GM19239 (cell line): Measurements from ENCODE around the gene CNTN4.
"Not testable (repeated sequence)": the region's sequence is repeated elsewhere in the genome, so short reads cannot be mapped to it uniquely, and the experiment has no call there.

Experiments used
- DNase-seq: peaks from one replicate; pipeline ENCODE4 v3.0.0; 2011; ENCODE audit warnings: low spot score; ENCODE audit not compliant: insufficient read length
- FAIRE-seq: peaks from 2 replicates; lab custom pipeline; 2011; peaks lifted over from hg19 to GRCh38; lab: Jason Lieb, UNC

The CNTN4 gene

DNA sequence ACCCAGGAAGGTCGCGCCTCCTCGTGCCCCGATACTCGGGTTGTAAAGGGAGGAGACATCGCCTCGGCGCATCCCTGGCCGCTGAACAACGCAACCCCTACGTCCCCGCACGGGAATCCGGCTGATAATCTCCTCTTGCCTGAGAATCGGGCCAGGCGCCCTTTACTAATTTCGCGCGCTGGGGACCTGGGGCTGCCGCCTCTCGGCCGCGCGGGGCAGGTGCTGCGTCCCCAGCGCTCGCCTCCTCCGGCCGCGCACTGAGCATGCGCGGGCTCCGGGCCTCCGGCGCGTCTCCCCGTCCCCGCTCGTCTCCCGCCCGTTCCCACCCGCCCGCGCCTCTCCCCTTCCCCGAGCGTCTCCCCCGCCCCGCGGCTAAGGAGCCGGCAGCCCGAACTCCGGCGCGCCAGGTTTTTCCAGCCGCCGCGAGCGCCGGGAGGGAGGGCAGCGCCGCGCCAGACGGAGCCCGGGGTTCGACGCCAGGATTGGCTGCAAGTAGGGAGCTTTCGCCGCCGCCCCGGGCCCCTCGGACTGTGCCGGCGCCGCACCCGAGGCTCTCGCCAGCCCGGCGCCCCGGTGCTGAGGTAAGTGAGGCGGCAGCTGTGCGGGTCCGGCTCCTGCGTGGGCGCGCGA lies at the start of gene CNTN4:
Gene CNTN4 (plus strand): TSS at position 469 of the 630 bp plus-strand sequence.
- FAIRE-seq, result no peak
- DNase-seq, result no peak

DNA sequence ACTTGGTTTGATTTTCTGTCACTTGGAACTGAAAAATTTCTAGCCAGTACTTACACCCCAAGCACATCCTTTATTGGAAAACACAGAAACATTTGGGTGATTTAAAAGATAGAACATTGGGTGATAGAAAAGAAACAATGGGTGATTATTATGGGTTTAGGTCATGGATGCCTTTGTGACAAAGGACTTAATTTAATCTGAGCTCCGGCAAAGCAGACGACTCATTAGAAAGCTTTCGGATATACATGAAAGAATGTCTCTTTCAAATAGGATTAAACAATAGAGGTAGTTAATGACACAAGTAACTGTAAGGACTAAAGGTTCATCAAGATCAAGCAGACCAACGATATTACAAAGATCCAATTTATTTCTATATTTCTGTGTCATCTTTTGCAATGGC lies 37.3 kb upstream of the CNTN4 start:
- no peak for DNase-seq
- FAIRE-seq, result no peak

DNA sequence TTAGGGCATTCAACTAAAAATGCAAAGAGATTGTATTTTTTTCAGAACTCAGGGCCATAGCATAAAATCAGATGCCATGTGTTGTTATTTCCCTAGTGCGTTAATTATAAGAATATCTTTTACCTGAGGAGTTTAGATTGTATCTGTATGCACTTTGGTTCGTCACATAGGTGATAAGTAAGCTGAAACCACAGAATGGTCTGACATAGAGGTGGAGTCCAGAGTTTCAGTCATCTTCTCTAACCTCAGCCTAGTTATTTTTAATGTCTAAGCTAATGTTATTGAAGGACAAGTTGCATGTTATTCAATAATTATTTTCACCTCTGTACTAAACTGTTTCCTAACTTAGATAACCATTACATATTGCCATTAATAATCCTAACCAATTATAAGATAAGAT lies 27.1 kb upstream of the CNTN4 start:
- no peak for FAIRE-seq
- DNase-seq, result no peak

DNA sequence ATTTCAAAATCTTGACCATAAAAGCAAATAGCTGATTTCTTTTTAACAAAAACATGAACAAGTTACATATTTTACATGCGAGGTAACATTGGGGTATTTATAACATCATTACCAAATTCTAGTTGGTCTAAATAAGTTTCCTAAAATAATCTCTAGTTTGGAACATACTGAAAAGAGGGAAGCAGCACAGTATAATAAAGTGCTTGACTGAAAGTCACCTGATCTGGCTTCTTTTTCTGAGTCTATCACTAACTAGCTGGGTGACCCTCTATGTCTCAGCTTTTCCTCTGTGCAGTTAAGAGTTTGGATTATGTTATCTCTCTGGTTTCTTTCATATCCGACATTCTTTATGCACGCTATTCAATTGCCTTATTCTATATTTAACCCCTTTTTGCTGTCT lies 19.8 kb upstream of the CNTN4 start:
- no peak for FAIRE-seq
- no peak for DNase-seq

DNA sequence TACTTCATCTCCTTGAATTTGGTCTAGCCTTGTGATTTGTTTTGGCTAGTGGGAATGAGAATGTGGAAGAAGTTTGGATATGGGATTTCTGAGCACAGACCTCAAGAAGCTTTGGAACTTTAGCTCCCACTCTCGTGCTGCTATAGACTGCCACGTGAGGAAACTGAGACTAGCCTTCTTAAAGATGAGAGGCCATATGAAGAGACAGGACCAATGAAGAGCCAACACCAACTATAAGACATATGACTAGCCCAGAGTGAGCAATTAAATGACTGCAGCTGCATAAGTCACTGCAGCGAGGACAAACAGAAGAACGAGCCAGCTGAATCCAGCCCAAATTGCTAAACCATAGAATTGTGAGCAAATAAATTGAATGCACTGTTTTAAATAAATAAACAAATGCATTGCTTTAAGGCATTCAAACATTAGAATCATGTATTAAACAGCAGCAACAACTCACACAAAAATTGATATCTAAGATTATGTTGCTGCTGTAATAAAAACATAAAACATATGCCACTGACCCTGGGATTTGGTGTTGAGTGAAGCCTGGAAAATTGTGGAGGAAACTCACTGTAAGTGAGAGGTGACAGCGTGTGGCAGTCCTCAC lies 15.7 kb upstream of the CNTN4 start:
- FAIRE-seq (no peak), DNase-seq (no peak)

DNA sequence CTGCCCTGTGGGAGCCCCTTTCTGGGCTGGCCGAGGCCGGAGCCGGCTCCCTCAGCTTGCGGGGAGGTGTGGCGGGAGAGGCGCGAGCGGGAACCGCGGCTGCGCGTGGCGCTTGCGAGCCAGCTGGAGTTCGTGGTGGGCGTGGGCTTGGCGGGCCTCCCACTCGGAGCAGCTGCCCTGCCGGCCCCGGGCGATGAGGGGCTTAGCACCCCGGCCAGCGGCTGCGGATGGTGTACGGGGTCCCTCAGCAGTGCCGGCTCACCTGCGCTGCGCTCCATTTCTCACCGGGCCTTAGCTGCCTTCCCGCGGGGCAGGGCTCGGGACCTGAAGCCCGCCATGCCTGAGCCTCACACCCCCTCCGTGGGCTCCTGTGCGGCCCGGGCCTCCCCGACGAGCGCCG lies 15.1 kb upstream of the CNTN4 start:
- not testable (repeated sequence) for DNase-seq, FAIRE-seq

DNA sequence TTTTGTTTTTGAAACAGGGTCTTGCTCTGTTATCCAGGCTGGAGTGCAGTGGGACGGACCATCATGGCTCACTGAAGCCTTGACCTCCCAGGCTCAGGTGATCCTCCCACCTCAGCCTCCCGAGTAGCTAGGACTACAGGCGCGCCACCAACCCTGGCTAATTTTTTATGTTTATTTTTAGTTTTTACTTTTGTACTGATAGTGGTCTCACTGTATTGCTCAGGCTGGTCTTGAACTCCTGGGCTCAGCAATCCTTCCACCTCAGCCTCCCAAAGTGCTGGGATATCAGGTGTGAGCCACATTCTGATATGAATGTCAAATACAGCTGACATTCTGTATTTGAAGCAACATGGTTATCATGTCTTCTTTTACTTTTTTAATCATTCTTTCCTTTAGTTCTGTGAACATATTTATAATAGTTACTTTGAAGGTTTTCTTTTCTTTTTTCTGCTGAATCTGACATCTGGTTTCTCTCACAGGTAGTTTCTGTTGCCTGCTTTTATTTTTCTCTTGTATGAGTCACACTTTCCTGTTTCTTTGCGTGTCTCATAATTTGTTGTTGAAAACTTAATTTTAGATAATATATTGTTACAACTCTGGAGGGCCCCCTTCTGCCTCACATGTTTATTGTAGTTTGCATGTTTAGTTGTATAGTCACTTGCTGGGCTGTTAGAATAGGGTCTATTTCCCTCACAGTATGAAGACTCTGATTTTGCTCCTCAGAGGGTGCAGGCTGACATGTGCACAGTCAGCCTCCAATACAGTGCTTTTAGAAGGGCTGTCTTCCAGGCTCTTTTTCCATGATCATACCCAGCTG lies 8.4 kb upstream of the CNTN4 start:
- FAIRE-seq, result no peak
- no peak for DNase-seq

DNA sequence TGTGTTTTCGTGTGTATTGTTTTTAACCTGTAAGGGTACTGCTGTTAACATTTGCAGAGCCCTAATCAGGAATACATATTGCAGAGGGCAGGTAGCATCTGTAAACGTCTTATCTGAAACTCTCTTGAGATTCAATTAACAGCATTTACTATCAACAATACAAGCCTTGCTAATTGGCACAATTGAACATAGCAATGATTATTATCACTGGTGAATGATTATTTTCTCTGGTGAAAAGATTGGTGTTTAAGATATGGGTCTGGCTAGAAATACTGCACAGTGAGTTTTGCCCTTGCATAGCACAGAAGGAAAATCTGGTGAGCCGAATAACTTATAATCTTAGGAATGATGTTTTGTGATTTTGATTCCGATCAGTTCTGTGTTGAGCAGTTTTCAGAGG lies 5.9 kb upstream of the CNTN4 start:
- FAIRE-seq (no peak), DNase-seq (no peak)

DNA sequence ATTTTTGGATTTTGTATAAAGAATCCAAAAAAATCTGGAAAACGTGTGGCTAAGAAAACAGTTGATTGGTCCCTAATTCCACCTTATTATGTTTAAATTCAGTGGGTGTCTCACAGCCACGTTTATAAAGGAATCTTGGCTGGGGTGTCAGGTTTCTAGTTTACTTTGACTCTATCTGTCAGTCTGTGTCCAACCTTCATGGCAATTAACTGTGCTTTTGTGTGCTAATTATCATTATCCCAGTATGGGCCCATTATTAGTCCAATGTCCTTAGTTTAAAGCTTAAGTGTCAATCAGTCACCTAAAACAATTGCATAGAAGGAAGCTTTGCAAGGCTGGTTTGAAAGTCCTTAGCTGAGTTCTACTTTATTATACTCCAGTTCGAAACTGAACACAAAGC lies 3.7 kb upstream of the CNTN4 start:
- DNase-seq, result no peak
- FAIRE-seq, result no peak

DNA sequence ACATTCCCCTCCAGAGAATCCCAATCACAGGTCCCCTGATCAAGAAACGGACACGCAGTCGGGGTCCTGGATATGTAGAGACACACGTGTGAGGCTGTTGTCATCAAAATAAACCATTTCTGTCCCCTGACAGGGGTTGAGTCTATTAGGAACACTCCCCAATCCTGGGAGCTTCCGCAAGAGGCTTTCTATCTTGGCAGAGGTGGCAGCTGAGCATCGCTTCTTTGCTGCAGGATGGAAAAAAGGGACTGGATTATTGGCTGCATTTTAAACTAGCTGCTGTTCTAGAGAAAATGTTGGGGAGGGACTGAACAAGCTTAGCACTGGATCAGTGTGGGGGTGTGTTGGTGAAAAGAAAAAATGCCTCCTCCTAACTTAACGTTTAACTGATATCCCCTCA lies 2.5 kb upstream of the CNTN4 start:
- FAIRE-seq (no peak), DNase-seq (no peak)

DNA sequence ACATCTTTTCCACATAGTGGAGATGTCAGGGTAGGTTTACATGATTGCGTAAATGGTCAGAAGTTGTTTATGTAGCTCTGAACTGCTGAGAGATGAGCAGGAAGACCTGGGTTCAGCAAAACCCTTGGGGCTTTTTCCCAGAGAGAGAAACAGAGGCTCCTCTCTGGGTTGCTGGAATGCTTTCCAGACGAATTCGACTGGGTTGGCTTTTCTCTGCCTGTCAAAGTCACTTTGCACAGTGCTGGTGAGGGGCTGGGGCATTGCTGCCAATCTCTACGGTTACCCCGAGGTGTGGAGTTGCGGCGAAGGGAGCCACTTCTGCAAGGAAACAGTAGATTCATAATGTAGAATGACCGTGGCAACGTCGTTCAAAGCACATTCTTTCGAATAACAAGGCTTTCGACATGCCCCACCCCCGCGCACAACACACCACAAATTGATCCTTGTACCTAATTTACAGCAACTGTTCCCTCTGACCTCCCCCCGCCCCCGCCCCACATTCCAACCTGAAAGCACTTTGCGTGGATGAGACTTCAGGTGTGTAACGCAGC lies 950 bp upstream of the CNTN4 start:
- DNase-seq, result no peak
- FAIRE-seq, result no peak

DNA sequence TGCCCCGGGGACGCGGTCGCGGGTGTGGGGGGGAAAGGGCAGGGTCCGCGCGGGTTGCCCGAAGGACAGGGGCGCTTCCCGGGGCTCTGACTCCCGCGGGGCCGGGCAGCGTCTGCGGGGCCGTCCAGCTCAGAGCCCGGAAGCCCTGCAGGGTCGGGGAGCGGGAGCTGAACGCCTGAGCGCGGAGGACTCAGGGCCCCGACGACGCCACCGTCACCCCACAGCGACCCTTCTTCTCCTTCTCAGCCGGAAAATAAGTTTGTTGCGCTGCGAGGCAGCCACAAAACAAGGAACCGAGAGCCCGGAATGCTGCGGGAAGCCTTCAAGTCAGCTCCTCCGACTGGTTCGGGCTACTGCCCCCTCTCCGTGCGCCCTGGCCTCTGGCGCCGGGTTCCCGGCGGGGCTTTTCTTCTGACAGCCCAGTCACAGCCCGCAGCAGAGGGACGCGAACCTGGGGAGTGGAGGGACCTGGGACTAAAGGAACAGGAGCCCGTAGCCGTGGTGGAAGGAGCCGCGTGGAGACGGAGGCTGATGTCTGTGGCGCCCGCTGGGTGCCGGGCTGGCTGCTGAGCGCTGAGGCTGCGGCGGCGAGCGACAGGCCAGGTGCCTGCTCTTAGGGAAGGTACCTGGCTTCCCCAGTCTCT lies 484 bp downstream of the CNTN4 start:
- DNase-seq, result no peak
- FAIRE-seq, result no peak

DNA sequence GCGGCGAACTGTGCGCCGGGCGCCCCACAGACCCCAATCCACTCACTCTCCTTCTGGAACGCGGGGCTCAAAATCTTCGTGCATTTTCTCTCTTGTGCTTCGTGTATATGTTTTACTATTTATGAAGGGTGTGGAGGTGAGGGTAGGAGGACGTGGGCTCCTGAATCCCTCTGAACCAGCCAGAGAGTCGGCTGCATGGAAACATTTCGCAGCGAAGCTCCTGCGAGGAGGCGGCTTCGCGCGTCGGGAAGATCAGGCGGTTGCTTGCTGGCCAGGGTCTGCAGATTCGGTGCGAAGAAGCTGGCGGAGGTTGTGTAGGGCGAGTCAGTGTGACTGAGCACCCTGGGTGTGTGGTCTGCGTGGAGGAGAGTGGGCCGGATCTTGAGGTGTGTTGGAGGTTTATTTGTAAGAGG lies 1.1 kb downstream of the CNTN4 start:
- no peak for DNase-seq
- FAIRE-seq, result no peak

DNA sequence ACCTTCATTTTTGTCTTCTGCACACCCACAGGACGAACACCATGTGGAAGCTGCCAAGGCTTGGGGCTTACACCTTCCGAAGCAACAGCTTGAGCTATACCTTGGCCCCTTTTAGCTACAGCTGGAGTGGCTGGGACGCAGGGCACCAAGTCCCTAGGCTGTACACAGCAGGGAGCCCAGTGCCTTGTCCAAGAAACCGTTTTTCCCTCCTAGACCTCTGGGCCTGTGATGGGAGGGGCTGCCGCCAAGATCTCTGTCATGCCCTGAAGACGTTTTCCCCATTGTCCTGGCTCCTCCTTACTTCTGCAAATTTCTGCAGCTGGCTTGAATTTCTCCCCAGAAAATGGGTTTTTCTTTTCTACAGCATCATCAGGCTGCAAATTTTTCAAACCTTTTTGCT lies 7.8 kb downstream of the CNTN4 start:
- no peak for DNase-seq
- no peak for FAIRE-seq

DNA sequence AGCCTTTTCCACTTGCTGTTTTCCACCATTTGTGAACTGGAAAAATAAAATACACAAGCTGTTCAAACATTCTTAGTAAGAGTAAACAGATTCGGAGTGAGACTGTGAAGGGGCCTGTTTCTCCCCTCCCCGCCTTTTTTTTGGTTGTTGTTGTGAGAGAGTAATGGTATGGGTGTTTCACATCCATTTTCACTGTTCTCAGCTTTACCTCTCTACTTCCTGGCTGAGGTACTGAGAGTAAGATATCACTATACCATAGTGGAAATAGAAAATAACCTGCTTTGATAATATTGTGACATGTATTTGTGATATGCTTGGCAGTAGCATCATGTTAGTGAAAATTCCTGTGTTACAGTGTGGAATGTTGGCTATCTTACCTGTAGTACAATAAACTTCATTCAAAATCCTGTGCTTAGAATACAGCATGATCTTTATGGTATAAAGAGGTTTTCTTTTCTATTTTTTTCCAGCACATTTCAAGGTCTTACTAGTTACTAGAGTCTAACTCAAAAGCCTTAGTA lies 12.0 kb downstream of the CNTN4 start:
- no peak for FAIRE-seq
- DNase-seq, result no peak

DNA sequence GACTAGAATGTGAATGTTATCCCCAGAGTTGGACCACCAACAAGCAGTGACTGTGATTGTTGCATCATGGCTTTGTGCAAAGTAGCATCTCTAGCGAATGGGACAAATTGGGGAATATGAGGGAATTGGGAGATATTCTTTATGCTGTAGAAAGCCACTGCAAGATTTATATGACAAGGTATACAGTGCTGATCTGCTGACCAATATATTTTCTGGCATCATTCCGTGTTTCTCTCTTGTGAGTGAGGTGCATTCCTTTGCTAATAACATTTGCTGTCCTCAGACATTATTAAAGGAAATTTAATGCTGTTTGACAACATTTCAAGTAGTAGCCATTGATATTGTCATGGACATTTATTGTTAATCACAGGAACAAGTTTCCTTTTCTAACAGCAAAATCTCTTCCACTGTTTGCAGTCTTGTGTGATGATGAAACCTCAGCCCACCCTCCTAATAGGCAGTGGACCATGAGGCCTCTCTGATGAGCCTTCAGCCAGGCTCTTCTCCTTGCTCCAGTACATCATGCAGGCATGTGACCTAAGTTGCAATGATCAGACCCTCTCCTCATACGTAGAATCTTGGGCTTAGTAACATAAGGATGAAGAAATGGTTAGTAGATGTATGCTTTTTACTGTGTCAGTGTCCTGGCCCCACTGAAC lies 16.1 kb downstream of the CNTN4 start:
- FAIRE-seq, result no peak
- no peak for DNase-seq

DNA sequence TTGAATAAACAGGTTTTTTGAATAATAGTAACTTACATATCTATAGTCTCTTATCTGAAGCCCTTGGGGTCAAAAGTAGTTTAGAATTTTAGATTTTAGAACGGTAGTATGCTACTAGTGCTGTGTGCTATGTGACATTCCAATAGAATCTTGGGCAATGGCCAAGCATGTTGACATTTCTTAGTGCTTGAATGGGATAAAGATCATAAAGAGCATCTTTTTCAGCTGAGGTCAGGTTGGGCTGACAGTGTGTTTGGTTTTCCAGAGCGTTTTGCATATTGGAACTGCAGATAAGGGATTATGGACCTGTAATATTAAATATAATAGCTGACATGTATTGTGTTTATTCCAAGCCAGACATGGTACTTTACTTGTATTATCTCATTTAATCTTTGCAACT lies 32.1 kb downstream of the CNTN4 start:
- DNase-seq, result no peak
- FAIRE-seq, result no peak

DNA sequence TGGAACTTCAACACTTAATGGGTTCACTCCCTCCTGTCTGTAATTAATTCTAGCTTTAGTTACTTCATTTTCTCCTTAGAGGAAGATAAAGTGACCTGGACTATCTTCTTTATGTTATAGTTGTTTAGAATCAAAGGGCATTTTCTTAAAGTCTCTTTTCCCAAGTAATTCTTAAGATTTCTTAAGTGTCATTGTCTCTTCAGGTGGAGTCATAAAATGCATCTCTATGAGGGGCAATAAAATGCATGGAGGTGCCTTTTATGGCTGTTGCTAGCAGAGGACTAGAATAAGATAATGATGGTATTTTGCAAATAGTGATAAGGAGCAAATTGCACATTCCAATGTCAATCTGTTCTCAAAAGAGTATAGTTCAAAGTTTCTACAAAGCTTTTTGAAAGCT lies 34.5 kb downstream of the CNTN4 start:
- no peak for DNase-seq
- FAIRE-seq, result no peak

DNA sequence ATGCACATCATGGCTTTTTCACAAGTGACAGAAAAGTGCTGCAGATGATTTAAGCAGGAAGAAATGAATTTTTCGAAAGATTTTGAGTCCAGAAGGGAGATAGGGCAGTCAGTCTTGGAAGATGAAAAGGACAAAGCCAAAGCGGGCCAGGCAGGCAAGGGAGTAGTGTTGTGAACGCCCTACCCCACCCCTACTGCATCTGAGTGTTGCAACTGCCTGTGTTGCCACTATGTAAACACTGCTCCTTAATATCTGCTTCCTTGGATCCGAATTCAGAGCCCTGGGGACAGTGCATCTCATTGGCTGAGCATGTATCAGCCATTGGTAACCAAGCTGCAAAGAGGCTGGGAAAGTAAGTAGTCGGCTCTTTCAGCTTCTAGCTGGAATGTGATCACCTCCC lies 39.0 kb downstream of the CNTN4 start:
- no peak for FAIRE-seq

DNA sequence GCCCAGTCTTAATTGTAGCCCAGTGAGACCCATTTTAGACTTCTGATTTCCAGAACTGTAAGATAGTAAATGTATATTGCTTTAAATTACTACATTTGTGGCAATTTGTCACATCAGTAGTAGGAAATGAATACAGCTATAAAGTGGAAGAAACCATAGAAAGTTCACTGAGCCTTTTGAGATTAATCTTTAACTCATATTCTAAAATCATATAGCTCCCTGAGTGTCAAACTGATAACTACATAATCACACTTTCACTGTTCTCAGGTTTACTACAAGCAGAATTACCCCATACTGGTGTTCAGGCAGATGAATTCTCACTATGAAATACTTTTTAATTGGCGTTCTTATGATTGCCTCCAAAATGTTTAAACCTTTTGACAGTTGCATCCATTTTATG lies 42.8 kb downstream of the CNTN4 start:
- DNase-seq (no peak), FAIRE-seq (no peak)

More for the DNA sequence above, 39.0 kb downstream of the CNTN4 start:
- no peak for DNase-seq
